T-helper 2 cell (primary cell): Measurements from ENCODE around the gene KCNJ2.

Experiments used
- DNase-seq, 5 experiments: peaks; one replicate each; pipeline versions ENCODE4 v3.0.0 to v3.0.0-alpha.2; 2012 to 2022
- total RNA-seq, 2 donors: gene quantifications; one replicate each; lab custom pipeline; 2026; lab: John Stamatoyannopoulos, UW

KCNJ2 gene
- total RNA-seq, result 0 reads per million in 2 donors

- peak in 1 of 5 experiments; percentile 71 for DNase-seq
These were observed at the start of gene KCNJ2 for GRCh38 chr17:70168977-70169708. Gene KCNJ2 (plus strand): TSS chr17:70169532. CDS start chr17:70175040, 5,508 bp downstream.

DNA sequence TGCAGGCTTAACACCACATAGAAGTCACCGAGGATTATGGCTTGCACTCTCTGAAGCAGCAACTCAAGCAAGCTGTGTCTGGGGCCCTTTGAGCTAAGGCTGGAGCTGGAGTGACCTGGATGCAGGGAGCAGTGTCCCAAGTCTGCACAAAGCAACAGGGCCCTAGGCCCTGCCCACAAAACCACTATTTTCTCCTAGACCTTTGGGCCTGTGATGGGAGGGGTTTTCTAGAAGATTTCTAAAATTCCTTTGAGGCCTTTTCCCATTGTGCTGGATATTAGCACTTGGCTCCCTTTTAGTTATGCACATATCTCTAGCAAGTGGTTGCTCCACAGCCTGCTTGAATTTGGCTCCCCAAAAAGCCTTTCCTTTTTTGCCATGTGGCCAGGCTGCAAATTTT, 49.8 kb upstream of the KCNJ2 start:
- DNase-seq, result no peak

DNA sequence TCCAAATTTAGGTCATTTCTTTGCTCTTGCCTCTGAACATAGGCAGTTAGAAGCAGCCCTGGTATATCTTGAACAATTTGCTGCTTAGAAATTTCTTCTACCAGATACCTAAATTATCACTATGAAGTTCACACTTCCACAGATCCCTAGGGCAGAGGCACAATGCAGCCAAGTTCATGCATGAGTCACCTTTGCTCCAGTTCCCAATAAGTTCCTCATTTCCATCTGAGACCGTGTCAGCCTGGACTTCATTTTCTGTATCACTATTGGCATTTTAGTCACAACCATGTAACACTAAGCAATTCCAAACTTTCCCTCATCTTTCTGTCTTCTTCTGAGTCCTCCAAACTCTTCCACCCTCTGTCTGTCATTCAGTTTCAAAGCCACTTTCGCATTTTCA, 49.3 kb upstream of the KCNJ2 start:
- no peak for DNase-seq

DNA sequence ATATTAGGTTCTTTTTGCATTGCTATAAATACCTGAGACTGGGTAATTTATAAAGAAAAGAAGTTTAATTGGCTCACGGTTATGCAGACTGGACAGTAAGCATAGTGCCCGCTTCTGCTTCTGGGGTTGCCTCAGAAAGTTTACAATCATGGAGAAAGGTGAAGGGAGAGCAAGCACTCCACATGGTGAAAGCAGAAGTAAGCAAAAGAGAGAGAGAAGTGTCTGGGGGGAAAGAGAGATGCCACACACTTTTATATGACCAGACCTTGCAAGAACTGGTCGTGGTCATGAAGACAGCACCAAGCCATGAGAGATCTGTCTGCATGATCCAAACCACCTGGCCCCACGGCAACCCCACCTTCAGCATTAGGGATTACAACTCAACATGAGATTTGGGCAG, 48.9 kb upstream of the KCNJ2 start:
- DNase-seq, result no peak

DNA sequence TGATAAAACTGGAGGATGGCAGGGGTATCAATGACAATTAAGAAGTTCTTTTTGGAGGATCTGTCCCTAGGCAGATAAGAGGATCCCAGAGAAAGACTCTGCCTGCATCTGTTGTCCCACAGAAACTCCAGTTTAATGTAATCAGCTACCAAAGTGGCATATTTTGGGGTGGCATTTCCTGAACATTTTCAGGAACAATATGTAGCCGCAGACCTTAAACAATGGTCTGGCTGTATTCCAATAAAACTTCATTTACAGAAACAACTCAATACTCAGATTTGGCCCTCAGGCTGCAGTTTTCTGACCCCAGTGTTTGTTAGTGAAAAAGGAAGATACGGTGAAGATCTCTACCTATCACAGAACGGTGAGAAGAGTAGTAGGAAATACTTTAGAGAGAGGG, 48.2 kb upstream of the KCNJ2 start:
- no peak for DNase-seq

GRCh38 chr17:70123193-70123592, 46.1 kb upstream of the KCNJ2 start:
- DNase-seq, result no peak

GRCh38 chr17:70124723-70125122, 44.6 kb upstream of the KCNJ2 start:
- no peak for DNase-seq

DNA sequence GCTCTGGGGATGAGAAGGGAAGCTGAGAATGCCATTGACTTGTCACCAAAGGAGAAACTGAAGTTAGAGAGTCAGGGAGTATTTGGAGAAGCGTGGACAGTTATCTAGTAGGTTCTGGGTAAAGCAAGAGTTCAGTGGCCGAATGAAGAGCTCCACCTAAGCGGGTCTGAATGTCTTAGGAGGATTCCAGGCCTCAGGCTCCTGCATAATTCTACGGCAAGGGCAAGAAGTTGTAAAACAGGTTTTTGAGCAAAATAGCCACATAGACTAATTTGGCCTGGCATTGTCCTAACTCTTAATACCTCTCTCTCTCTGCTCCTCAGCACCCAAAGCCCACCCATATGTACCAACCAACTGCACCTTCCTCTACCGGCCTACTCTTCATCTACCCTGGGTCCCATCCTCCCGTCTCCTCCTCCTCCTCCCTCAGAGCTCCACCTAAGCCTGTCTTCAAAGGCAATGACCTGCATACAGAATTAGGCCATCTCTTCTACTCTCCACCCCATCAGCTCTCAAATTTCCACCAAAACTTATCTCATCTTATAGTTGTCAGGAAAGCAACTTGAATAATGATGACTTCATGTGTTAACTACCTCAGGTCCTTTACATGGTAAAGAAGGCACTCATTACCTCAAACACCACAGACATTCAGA, 42.0 kb upstream of the KCNJ2 start:
- no peak for DNase-seq

DNA sequence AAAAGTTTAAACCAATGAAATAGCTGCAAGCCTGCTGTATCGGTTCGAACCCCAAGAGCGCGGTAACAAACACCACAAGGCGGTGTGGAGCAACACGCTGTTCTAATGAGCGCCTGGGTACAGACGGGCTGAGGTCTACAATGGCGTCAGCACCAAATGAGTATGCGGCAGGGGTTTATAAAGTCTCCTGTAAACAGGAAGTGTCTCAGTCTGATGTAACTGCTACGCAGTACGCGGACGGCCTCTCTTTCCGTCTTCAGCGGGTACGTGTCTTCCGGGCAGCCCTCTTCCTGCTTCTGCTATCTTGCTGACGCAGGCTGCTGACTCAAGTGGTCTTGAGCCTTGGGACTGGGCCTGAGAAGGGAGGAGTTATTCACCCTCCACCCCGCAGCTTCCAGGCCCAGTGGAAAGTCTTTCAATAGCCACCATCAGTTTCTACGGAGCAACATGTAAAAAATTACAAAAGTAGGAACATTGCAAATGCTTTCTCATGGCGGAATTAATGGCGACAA, 40.5 kb upstream of the KCNJ2 start:
- no peak for DNase-seq

DNA sequence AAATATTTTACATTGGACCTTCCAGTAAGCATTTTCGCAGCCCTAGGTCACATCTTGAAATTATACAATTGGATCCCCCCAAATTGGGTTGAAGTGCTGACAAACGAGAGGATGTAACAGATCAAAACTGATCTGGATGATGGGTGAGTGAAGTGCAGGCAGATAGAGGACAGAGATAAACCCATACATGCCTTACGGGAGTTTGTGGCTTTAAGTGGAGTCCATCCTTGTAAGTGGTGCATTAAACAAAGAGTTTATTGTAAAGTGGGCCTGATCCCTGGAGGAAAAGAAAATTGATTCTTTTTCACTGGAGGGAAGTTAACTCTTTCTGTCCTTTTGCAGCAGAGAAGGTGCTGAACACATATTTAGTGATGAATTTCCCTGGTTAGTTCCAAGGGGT, 39.0 kb upstream of the KCNJ2 start:
- DNase-seq, result no peak

GRCh38 chr17:70132505-70132904, 36.8 kb upstream of the KCNJ2 start:
- DNase-seq, result no peak

- DNase-seq, result no peak
These were observed 35.3 kb upstream of the KCNJ2 start for GRCh38 chr17:70134042-70134441.

- DNase-seq, result no peak
These were observed 34.6 kb upstream of the KCNJ2 start for GRCh38 chr17:70134777-70135176.

GRCh38 chr17:70136131-70136530, 33.2 kb upstream of the KCNJ2 start:
- DNase-seq, result no peak

- DNase-seq, result peak in 1 of 5 experiments; percentile 91
These were observed 31.7 kb upstream of the KCNJ2 start for GRCh38 chr17:70137451-70138230.

DNA sequence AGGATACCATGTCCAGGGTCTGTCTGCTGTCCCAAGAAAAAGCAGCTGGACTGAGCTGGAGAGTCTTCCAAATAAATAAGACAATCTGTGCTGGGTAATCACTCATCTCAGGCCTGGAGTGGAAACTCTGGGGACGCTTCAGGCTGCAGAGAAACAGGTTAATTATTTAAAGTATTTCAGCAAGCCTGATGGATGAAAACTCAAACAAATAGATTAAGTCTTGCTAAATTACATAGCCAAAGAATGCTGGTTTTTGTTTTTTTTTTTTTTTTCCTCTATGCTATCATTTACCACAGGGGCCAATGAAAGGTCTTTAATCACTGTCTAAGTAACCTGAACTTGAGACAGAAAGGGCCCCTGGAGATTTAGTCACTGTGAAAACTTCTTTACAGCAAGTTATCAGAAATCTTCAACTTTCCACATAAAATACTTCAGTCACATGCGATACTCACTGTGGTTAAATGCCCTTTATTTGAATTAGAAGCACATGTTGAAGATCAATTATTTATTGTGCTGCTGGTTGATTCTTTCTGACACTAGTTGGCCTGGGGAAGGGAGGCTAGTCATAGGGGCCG, 31.0 kb upstream of the KCNJ2 start:
- DNase-seq, result no peak

GRCh38 chr17:70139449-70139993, 29.8 kb upstream of the KCNJ2 start:
- no peak for DNase-seq

- DNase-seq, result peak in 1 of 5 experiments; percentile 14
These were observed 25.0 kb upstream of the KCNJ2 start for GRCh38 chr17:70144260-70144846.

- DNase-seq, result no peak
These were observed 16.1 kb upstream of the KCNJ2 start for GRCh38 chr17:70153210-70153609.

- no peak for DNase-seq
These were observed 12.2 kb upstream of the KCNJ2 start for GRCh38 chr17:70157151-70157550.

DNA sequence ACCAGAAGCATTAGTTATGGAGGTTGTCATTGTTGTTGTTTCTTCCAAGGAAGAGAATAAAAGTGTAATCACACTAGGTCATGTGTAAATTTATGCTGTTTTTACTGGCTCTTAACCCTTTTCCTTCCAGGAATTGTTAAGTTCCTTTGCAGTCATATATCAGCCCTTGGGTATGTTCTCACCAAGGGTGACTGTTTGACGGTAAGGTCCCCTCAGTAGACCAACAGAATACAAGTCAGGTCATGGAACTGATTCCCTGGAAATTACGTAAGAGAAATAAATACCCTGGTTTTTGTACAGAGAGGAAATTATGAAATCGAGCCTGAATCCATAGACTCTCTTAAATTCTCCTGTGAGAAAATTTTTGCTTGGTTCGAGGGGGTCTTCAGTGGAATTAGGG, 11.2 kb upstream of the KCNJ2 start:
- DNase-seq, result no peak

- DNase-seq, result no peak
These were observed 10.7 kb upstream of the KCNJ2 start for GRCh38 chr17:70158591-70158990.
